ENCODE results near the gene OOSP4A.
"Not testable (repeated sequence)": the region's sequence is repeated elsewhere in the genome, so short reads cannot be mapped to it uniquely, and the experiment has no call there.

OOSP4A gene

GRCh38 chr11:59981106-59981770 is 17.4 kb downstream of the OOSP4A start:
- no peak for DNase-seq

GRCh38 chr11:59982037-59982436 is 18.2 kb downstream of the OOSP4A start:
- DNase-seq, result not testable (repeated sequence)

- no peak for DNase-seq
Observed at GRCh38 chr11:59983212-59983611, 19.4 kb downstream of the OOSP4A start.

GRCh38 chr11:59984368-59984767 is 20.5 kb downstream of the OOSP4A start:
- DNase-seq, result no peak

GRCh38 chr11:59990421-59990820 is 26.6 kb downstream of the OOSP4A start:
- no peak for DNase-seq

- DNase-seq, result no peak
Observed at GRCh38 chr11:59992425-59992824, 28.6 kb downstream of the OOSP4A start.

- no peak for DNase-seq
Observed at GRCh38 chr11:59997800-59998199, 34.0 kb downstream of the OOSP4A start.

GRCh38 chr11:59999691-60000090 is 35.9 kb downstream of the OOSP4A start:
- no peak for DNase-seq

GRCh38 chr11:60003729-60004128 is 39.9 kb downstream of the OOSP4A start:
- no peak for DNase-seq

GRCh38 chr11:60005360-60005759 is 41.5 kb downstream of the OOSP4A start:
- DNase-seq, result peak; percentile 24

GRCh38 chr11:60016881-60017280 is 53.0 kb downstream of the OOSP4A start, which contains the start of gene OOSP4B:
Gene OOSP4B, plus strand, starts transcription at chr11:60017181.
- no peak for DNase-seq

GRCh38 chr11:60018058-60018457 is 54.2 kb downstream of the OOSP4A start:
- DNase-seq, result no peak

Measured in NCI-H226 (cell line).